GM23248 (cell line): ENCODE results near the gene SLC8A2.

Experiments
- EZH2 ChIP-seq: fragments of 200-600 bp; sonication (generic); IDR thresholded peaks from 2 replicates; pipeline ENCODE4 v1.6.1; 2018; ENCODE audit warnings: antibody characterized with exemption, mild to moderate bottlenecking; ENCODE audit not compliant: insufficient read depth, poor library complexity, severe bottlenecking
- EZH2phosphoT487 ChIP-seq: fragments of 200-600 bp; sonication (generic); IDR thresholded peaks from 2 replicates; pipeline ENCODE4 v1.6.1; 2018; ENCODE audit warnings: antibody characterized with exemption, moderate library complexity, mild to moderate bottlenecking, low read depth; ENCODE audit not compliant: insufficient read depth

- TF ChIP-seq EZH2: no peak
- TF ChIP-seq EZH2phosphoT487: no peak
Measured at GRCh38 chr19:47417746-47418691, 53.7 kb downstream of the SLC8A2 start.
